Vagina (tissue), 2 donors: ENCODE results near the gene GPRASP1. TPM values are rescaled to one million over a fixed set of nuclear protein-coding genes. Genes with fewer than 3 reads are reported as not detected.

Source experiments
- DNase-seq, 2 donors: peaks; one replicate each; pipeline ENCODE4 v3.0.0-alpha.2; 2017; ENCODE audit errors: extremely low spot score in 2 of 2
- H3K27ac ChIP-seq: fragments of 200-600 bp; sonication (generic); one replicate; pipeline ENCODE4 v1.5.1; 2019
- H3K27me3 ChIP-seq: fragments of 200-600 bp; sonication (generic); one replicate; pipeline ENCODE4 v1.5.1; 2019
- H3K36me3 ChIP-seq, 2 donors: fragments of 200-600 bp; sonication (generic); one replicate each; pipeline ENCODE4 v1.5.1; 2017 to 2019
- H3K4me1 ChIP-seq: fragments of 200-600 bp; sonication (generic); one replicate; pipeline ENCODE4 v1.5.1; 2019
- H3K4me3 ChIP-seq, 2 donors: fragments of 200-600 bp; sonication (generic); 1 replicate in 1 of 2; 2 replicates in 1 of 2; pipeline ENCODE4 v1.5.1; 2016 to 2019
- H3K9me3 ChIP-seq: fragments of 200-600 bp; sonication (generic); one replicate; pipeline ENCODE4 v1.5.1; 2019
- POLR2A ChIP-seq, 2 donors: fragments of 450-650 bp; IDR thresholded peaks; one replicate each; pipeline ENCODE4 v1.6.1; 2017; ENCODE audit warnings: antibody characterized with exemption in 2 of 2, mild to moderate bottlenecking in 2 of 2, moderate library complexity in 2 of 2
- POLR2AphosphoS5 ChIP-seq, 2 donors: sonication (generic); formaldehyde crosslinking; IDR thresholded peaks; one replicate each; pipeline ENCODE4 v1.9.0; 2017; ENCODE audit warnings: antibody characterized with exemption in 2 of 2, mild to moderate bottlenecking in 2 of 2, low read depth in 1 of 2; ENCODE audit not compliant: insufficient read depth in 1 of 2
- intact Hi-C: fragments of 100-400 bp; cut with DNase I; formaldehyde crosslinking; loops from one replicate; pipeline ENCODE4 v1.15.1; 2023
- total RNA-seq: library from RNA; depleted of rRNA; stranded (reverse); fragments of >200 nt; gene quantifications from one replicate; pipeline ENCODE4 v1.2.3, GENCODE V29; 2016
- TF ChIP-seq, protein P1 (sequence below), 3 experiments: fragments of 450-650 bp in 2 of 3; fragments of 200-600 bp in 1 of 3; sonication (generic) in 1 of 3; IDR thresholded peaks; one replicate each; pipeline ENCODE4 v1.5.1; 2017 to 2019; ENCODE audit warnings: antibody characterized with exemption in 3 of 3, mild to moderate bottlenecking in 2 of 3, moderate library complexity in 2 of 3

The GPRASP1 gene, protein sequence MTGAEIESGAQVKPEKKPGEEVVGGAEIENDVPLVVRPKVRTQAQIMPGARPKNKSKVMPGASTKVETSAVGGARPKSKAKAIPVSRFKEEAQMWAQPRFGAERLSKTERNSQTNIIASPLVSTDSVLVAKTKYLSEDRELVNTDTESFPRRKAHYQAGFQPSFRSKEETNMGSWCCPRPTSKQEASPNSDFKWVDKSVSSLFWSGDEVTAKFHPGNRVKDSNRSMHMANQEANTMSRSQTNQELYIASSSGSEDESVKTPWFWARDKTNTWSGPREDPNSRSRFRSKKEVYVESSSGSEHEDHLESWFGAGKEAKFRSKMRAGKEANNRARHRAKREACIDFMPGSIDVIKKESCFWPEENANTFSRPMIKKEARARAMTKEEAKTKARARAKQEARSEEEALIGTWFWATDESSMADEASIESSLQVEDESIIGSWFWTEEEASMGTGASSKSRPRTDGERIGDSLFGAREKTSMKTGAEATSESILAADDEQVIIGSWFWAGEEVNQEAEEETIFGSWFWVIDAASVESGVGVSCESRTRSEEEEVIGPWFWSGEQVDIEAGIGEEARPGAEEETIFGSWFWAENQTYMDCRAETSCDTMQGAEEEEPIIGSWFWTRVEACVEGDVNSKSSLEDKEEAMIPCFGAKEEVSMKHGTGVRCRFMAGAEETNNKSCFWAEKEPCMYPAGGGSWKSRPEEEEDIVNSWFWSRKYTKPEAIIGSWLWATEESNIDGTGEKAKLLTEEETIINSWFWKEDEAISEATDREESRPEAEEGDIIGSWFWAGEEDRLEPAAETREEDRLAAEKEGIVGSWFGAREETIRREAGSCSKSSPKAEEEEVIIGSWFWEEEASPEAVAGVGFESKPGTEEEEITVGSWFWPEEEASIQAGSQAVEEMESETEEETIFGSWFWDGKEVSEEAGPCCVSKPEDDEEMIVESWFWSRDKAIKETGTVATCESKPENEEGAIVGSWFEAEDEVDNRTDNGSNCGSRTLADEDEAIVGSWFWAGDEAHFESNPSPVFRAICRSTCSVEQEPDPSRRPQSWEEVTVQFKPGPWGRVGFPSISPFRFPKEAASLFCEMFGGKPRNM (N-terminal part only)
- 12.8 TPM for total RNA-seq

DNA sequence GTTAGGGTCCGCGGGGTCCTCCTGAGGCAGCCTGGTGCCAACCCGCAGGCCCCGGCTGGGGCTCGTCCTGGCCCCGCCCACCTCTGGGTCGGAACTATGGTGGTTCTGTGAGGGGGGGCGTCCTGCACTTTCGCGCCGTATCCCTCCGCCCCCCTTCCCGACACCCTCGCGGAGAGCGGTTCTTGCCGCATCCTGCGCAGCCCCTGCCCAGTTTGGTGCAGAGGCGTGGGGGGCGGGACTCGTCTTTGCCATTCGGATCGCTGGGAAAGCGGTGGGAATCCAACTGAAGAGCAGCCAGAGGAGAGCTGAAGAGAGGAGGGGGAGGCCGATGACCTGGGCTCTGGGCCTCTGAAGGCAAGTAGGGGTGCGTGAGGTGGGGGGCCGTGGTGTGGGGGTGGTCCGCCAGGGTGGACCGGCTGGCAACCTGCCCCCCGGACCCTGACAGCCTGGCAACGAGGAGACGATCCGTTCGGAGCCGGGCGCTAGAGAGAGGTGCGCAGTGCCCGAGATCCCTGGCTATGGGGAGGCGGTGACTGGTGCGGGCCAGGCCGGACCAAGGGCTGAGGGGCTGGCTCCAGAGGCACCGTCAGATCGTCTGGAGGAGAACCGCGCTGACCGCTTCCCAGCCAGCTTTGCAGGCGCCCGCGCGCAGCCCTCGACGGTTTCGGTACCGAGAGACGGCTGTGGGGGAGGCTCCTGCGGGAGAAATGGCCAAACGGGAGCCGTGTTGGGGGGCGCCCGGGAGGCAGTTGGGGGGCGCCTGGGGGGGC lies at the start of gene GPRASP1:
TSS of gene GPRASP1 (plus strand) at position 242 of the 770 bp plus-strand sequence. CDS start 2,431 bp downstream, outside the sequence.
- Histone ChIP-seq H3K4me3 (peak within 1 kb of the TSS; percentile 60 to 66), H3K4me1 (peaks cover 9% of the 10 kb centered on the region), H3K36me3 (no peaks in the 10 kb centered on the region), H3K27ac (peak within 1 kb of the TSS; percentile 76), H3K9me3 (no peaks in the 10 kb centered on the region), H3K27me3 (no peaks in the 10 kb centered on the region)
- TF ChIP-seq POLR2A (IDR thresholded peaks at IDR 0.05), result peak in 1 of 2 donors; percentile 68
- TF ChIP-seq, protein P1, sequence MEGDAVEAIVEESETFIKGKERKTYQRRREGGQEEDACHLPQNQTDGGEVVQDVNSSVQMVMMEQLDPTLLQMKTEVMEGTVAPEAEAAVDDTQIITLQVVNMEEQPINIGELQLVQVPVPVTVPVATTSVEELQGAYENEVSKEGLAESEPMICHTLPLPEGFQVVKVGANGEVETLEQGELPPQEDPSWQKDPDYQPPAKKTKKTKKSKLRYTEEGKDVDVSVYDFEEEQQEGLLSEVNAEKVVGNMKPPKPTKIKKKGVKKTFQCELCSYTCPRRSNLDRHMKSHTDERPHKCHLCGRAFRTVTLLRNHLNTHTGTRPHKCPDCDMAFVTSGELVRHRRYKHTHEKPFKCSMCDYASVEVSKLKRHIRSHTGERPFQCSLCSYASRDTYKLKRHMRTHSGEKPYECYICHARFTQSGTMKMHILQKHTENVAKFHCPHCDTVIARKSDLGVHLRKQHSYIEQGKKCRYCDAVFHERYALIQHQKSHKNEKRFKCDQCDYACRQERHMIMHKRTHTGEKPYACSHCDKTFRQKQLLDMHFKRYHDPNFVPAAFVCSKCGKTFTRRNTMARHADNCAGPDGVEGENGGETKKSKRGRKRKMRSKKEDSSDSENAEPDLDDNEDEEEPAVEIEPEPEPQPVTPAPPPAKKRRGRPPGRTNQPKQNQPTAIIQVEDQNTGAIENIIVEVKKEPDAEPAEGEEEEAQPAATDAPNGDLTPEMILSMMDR (IDR thresholded peaks at IDR 0.05), result no peak
- TF ChIP-seq POLR2AphosphoS5 (IDR thresholded peaks at IDR 0.05; ENCODE audit: insufficient read depth in 1 of 2, low read depth in 1 of 2), result peak in 1 of 2 donors; percentile 78
- no peak for DNase-seq
- intact Hi-C loops, result no loop called here

- no peak for DNase-seq
- intact Hi-C loops, result no loop called here
Measured at GRCh38 chrX:102604327-102604726, 47.0 kb upstream of the GPRASP1 start.

DNA sequence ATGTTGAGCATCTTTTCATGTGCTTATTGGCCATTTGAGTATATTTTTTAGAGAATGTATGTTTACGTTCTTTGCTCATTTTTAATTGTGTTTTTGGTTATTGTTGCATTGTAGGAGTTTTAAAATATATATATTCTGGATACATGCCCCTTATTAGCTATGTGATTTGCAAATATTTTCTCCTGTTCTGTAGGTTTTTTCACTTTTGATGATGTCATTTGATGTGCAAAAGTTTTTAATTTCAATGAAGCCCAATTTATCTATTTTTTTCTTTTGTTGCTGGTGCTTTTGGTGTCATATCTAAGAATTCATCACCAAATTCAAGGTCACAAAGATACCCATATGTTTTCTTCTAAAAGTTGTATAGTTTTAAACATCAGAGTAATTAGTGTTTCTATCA lies 45.2 kb upstream of the GPRASP1 start:
- no peak overlapping the region for H3K4me3 ChIP-seq
- TF ChIP-seq POLR2A (IDR thresholded peaks at IDR 0.05) (no peak), POLR2AphosphoS5 (IDR thresholded peaks at IDR 0.05; ENCODE audit: insufficient read depth in 1 of 2, low read depth in 1 of 2) (no peak)
- TF ChIP-seq, protein P1 (IDR thresholded peaks at IDR 0.05), result no peak
- H3K27me3 ChIP-seq, result no peaks in the 10 kb centered on the region
- DNase-seq, result no peak
- intact Hi-C loops, result no loop called here
- H3K4me1 ChIP-seq, result no peaks in the 10 kb centered on the region
- H3K9me3 ChIP-seq, result no peaks in the 10 kb centered on the region
- H3K36me3 ChIP-seq, result no peaks in the 10 kb centered on the region
- H3K27ac ChIP-seq, result no peak overlapping the region

More at GRCh38 chrX:102604327-102604726, 47.0 kb upstream of the GPRASP1 start:
- TF ChIP-seq, protein P1 (IDR thresholded peaks at IDR 0.05), result no peak
- TF ChIP-seq POLR2A (IDR thresholded peaks at IDR 0.05), result no peak
- Histone ChIP-seq H3K9me3 (no peaks in the 10 kb centered on the region), H3K27ac (no peak overlapping the region), H3K27me3 (no peaks in the 10 kb centered on the region), H3K4me1 (no peaks in the 10 kb centered on the region), H3K4me3 (no peak overlapping the region), H3K36me3 (no peaks in the 10 kb centered on the region)

DNA sequence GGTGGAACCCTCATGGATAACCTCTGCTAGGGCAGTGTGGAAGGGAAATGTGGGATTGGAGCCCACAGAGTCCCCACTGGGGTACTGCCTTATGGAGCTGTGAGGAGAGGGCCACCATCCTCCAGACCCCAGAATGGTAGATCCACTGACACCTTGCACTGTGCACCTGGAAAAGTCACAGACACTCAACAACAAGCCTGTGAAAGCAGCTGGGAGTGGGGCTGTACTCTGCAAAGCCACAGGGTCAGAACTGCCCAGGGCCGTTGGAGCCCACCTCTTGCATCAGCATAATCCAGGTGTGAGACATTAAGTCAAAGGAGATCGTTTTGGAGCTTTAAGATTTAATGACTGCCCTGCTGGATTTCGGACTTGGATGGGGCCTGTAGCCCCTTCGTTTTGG lies 40.4 kb upstream of the GPRASP1 start:
- no peak overlapping the region for H3K4me3 ChIP-seq
- no peak overlapping the region for H3K27ac ChIP-seq
- no peaks in the 10 kb centered on the region for H3K4me1 ChIP-seq
- TF ChIP-seq POLR2A (IDR thresholded peaks at IDR 0.05) (no peak), POLR2AphosphoS5 (IDR thresholded peaks at IDR 0.05; ENCODE audit: insufficient read depth in 1 of 2, low read depth in 1 of 2) (no peak)
- TF ChIP-seq, protein P1 (IDR thresholded peaks at IDR 0.05), result no peak
- no peaks in the 10 kb centered on the region for H3K9me3 ChIP-seq
- intact Hi-C loops, result no loop called here
- H3K36me3 ChIP-seq, result no peaks in the 10 kb centered on the region
- no peak for DNase-seq
- H3K27me3 ChIP-seq, result no peaks in the 10 kb centered on the region
